T-helper 2 cell treated with Interferon-gamma antibody and Interleukin-4, amounts not matched to agents 5 μg/mL and 100 μg/mL, for 36 hours (primary cell): Measurements from ENCODE around the gene GTPBP4.
A peak's percentile ranks its signal among the peaks of the same experiment; 100 is the strongest.

Source experiments
- DNase-seq: peaks from one replicate; pipeline ENCODE4 v3.0.0; 2021; ENCODE audit warnings: low spot score
- H3K27ac Mint-ChIP-seq: one replicate; pipeline ENCODE4 v1.8.0; 2021; ENCODE audit warnings: mild to moderate bottlenecking, mixed read lengths
- H3K27me3 Mint-ChIP-seq: one replicate; pipeline ENCODE4 v1.8.0; 2021; ENCODE audit warnings: low read depth, mixed read lengths
- H3K36me3 Mint-ChIP-seq: one replicate; pipeline ENCODE4 v1.8.0; 2021; ENCODE audit warnings: low read depth, mixed read lengths
- H3K4me1 Mint-ChIP-seq: one replicate; pipeline ENCODE4 v1.8.0; 2021; ENCODE audit warnings: low read depth, mixed read lengths
- H3K4me3 Mint-ChIP-seq: one replicate; pipeline ENCODE4 v1.8.0; 2022; ENCODE audit warnings: mild to moderate bottlenecking, moderate library complexity, mixed read lengths
- H3K9me3 Mint-ChIP-seq: one replicate; pipeline ENCODE4 v1.8.0; 2021; ENCODE audit warnings: mixed read lengths

The GTPBP4 gene

GRCh38 chr10:958106-958505 is 30.1 kb upstream of the GTPBP4 start:
- DNase-seq, result no peak
- peaks cover 13% of the 10 kb centered on the region for H3K27me3 Mint-ChIP-seq
- no peaks in the 10 kb centered on the region for H3K4me1 Mint-ChIP-seq
- H3K36me3 Mint-ChIP-seq, result no peaks in the 10 kb centered on the region
- no peak overlapping the region for H3K4me3 Mint-ChIP-seq
- no peak overlapping the region for H3K27ac Mint-ChIP-seq
- no peaks in the 10 kb centered on the region for H3K9me3 Mint-ChIP-seq

GRCh38 chr10:958856-959255 is 29.4 kb upstream of the GTPBP4 start:
- H3K27me3 Mint-ChIP-seq, result peaks cover 13% of the 10 kb centered on the region
- H3K36me3 Mint-ChIP-seq, result no peaks in the 10 kb centered on the region
- no peak overlapping the region for H3K4me3 Mint-ChIP-seq
- no peak for DNase-seq
- no peaks in the 10 kb centered on the region for H3K9me3 Mint-ChIP-seq
- no peaks in the 10 kb centered on the region for H3K4me1 Mint-ChIP-seq
- H3K27ac Mint-ChIP-seq, result no peak overlapping the region

DNA sequence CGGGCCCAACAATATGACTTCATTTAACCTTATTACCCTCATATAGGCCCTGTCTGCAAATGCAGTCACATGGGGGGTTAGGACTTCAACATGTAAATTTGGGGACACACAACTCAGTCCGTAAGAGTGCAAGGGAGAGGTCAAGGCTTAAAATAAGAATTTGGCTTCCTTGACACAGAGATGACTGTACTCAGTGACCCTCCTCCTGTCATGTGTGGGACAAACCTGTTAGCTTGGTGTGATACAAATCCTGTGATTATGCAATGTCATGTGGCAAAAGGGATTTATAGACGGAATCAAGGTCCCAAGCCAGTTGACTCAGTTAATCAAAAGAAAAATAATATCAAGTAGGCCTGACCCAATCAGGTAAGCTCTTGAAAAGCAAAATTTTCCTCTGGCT is 25.9 kb upstream of the GTPBP4 start:
- Mint-ChIP-seq H3K27me3 (peaks cover 11% of the 10 kb centered on the region), H3K9me3 (peaks cover 5% of the 10 kb centered on the region), H3K4me1 (peaks cover 5% of the 10 kb centered on the region), H3K4me3 (no peak overlapping the region), H3K36me3 (peaks cover 3% of the 10 kb centered on the region), H3K27ac (no peak overlapping the region)
- DNase-seq, result no peak

DNA sequence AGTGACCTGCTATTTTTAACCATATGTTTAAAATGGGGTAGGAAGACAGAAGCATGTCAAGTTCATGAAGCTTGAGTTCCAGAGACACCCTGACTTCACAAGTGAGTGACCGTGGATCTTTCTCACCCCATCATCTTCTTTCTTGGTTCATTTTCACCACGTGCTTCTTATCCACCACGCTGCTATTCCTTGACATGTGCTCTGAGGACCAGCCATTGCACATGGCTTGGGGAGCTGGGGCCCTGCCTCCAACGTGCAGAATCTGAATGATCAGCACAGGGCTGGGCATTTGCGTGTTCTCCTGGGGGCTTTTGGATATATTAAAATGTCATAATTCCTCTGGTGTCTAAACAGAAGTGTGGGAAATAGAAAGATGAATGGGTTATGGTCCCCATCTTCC is 25.0 kb upstream of the GTPBP4 start:
- Mint-ChIP-seq H3K27ac (no peak overlapping the region), H3K36me3 (peaks cover 4% of the 10 kb centered on the region), H3K9me3 (peaks cover 6% of the 10 kb centered on the region), H3K27me3 (peaks cover 8% of the 10 kb centered on the region), H3K4me3 (no peak overlapping the region), H3K4me1 (peaks cover 9% of the 10 kb centered on the region)
- DNase-seq, result no peak

DNA sequence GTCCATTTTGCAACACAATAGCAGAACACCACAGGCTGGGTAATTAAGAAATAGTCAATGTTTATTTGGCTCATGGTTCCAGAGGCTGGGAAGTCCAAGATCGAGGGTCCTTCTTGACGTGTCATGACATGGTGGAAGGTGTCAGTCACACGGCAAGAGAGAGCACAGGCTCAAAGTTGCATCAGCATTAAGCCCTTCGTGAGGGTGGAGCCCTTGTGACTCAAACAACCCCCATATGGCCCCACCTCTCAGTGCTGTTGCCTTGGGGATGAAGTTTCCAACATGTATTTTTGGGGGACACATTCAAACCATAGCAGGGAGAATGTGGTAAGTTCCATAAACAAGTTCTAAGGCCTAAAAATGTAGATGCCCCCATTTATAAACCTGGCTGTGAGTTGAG is 24.6 kb upstream of the GTPBP4 start:
- no peak for DNase-seq
- Mint-ChIP-seq H3K27ac (no peak overlapping the region), H3K27me3 (peaks cover 10% of the 10 kb centered on the region), H3K4me3 (no peak overlapping the region), H3K9me3 (peaks cover 6% of the 10 kb centered on the region), H3K36me3 (peaks cover 4% of the 10 kb centered on the region), H3K4me1 (peaks cover 9% of the 10 kb centered on the region)

DNA sequence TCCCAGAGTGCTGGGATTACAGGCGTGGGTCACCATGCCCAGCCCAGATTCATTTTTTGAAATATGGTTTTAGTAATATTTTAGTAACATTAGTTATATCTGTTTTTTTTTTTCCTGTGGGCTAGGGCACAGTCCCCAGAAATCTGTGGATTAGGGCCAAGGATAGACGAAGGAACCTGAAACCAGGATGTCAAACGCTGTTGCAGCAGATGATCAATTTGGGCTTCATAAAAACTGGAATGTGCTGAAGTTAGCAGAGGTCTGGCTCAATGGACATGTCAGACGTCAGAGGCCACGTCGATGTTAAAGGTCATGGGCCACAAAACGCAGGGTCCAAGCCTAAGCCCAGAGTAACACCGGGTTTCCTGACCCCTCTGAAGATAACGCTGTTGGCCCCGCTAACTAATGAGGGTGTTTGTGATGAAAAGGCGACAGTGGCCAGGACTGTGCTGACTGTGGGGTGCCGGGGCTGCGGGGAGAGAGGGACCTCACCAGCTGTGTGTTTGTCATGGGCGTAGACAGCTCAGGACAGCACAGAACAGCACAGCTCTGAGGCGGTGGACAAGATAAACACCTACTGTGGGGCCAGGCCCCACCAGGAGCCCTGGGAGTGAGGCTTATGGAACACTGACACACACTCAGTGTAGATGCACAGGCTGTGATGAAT is 23.8 kb upstream of the GTPBP4 start:
- Mint-ChIP-seq H3K36me3 (peaks cover 4% of the 10 kb centered on the region), H3K27me3 (peaks cover 15% of the 10 kb centered on the region), H3K4me1 (peaks cover 11% of the 10 kb centered on the region), H3K9me3 (peaks cover 6% of the 10 kb centered on the region), H3K27ac (no peak overlapping the region), H3K4me3 (no peak overlapping the region)
- DNase-seq, result no peak

GRCh38 chr10:964988-965417 is 23.2 kb upstream of the GTPBP4 start:
- Mint-ChIP-seq H3K4me3 (no peak overlapping the region), H3K27me3 (peaks cover 18% of the 10 kb centered on the region), H3K4me1 (peaks cover 11% of the 10 kb centered on the region), H3K9me3 (peaks cover 6% of the 10 kb centered on the region), H3K27ac (no peak overlapping the region), H3K36me3 (peaks cover 4% of the 10 kb centered on the region)
- DNase-seq, result no peak

DNA sequence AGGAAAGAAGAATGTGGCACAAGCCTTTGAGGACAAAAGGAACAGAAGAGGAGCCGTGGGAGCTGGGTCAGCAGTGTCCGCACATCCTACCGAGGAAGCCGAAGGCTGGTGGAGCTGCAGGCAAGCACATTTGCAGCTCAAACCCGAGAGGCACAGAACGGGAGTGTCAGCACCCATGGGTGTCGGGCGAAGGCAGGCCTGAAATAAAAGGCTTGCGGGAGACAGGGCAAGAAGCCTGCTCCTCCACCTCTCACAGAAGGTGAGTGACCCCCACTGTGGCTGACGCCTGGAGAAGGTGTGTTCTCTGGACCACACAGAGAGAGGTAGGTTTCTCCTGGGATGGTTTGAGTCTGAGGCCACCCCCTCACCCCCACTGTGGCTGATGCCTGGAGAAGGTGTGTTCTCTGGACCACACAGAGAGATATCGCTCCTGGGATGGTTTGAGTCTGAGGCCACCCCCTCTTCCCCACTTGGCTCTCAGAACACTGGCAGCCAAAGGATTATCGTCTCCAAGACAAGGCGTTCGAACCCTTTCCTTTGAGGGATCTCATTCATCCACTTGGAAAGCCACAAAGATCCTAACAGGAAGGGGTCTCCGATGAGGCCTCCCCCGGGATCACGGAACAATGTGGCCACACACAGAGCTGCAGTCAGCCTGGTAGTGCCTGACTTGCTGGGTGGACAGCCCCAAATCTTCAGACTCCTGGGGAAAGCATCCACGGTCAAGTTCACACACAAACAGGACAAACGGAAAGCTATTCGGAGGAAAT is 21.6 kb upstream of the GTPBP4 start:
- peaks cover 11% of the 10 kb centered on the region for H3K4me1 Mint-ChIP-seq
- H3K4me3 Mint-ChIP-seq, result peak overlapping the region; percentile 39
- no peak for DNase-seq
- peak overlapping the region; percentile 29 for H3K27ac Mint-ChIP-seq
- peaks cover 4% of the 10 kb centered on the region for H3K36me3 Mint-ChIP-seq
- peaks cover 6% of the 10 kb centered on the region for H3K9me3 Mint-ChIP-seq
- peaks cover 22% of the 10 kb centered on the region for H3K27me3 Mint-ChIP-seq

DNA sequence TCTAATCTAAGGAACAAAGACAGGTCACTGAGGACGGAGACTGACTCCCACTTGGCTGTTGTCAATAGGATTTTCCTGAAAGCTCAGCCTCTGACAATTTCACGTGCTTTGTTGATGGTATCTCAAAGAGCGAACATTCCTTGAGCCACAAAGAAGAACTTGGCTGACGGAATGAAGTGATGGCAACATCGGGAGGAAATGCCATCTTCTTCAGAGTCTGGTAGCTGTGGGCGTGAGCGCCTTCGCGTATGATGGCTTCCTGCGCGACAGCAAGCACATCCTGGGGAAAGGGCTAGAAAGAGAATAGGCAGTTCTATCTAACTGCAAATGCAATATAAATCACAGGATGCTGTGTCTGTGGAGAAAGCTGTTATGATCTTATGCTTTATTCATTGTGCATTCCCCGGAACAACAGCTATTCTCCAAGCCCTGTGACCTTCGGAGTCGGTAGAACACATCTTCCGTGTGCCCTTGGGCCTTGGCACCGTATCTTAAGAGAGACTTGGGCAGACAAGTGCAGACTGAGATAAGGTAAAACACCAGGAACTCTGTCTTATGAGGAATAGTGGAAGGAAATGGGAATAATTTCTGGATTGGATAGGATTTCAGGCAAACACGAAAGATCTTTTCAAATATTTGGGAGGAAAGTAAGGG is 19.6 kb upstream of the GTPBP4 start:
- Mint-ChIP-seq H3K27ac (no peak overlapping the region), H3K4me3 (no peak overlapping the region), H3K4me1 (peaks cover 11% of the 10 kb centered on the region), H3K36me3 (peaks cover 4% of the 10 kb centered on the region), H3K27me3 (peaks cover 22% of the 10 kb centered on the region), H3K9me3 (peaks cover 6% of the 10 kb centered on the region)
- no peak for DNase-seq

- Mint-ChIP-seq H3K4me1 (peaks cover 11% of the 10 kb centered on the region), H3K4me3 (no peak overlapping the region), H3K27me3 (peaks cover 22% of the 10 kb centered on the region), H3K27ac (no peak overlapping the region), H3K9me3 (peaks cover 6% of the 10 kb centered on the region), H3K36me3 (peaks cover 4% of the 10 kb centered on the region)
- no peak for DNase-seq
Observed at GRCh38 chr10:969473-970150, 18.6 kb upstream of the GTPBP4 start.

- Mint-ChIP-seq H3K27ac (no peak overlapping the region), H3K4me1 (peaks cover 11% of the 10 kb centered on the region), H3K4me3 (no peak overlapping the region), H3K9me3 (peaks cover 6% of the 10 kb centered on the region), H3K27me3 (peaks cover 22% of the 10 kb centered on the region), H3K36me3 (peaks cover 4% of the 10 kb centered on the region)
- no peak for DNase-seq
Observed at GRCh38 chr10:970311-971149, 17.7 kb upstream of the GTPBP4 start.

DNA sequence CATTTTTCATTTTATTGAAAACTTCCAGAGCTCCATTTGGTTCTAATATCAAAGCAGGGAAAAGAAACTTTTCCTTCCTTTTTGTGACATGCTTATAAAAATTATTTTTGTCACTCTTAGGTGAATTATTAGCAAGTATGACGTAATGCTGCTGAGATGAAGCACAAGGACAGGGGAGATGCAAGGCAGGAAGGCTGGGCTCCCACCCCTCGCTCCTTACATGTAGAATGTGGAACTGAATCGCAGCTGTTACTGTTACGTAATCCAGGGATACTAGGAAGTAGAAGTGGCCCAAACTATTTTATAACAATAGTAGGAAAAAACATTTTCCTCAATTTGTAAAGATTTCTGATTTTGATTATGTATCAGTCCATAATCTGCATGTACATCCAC is 17.1 kb upstream of the GTPBP4 start:
- Mint-ChIP-seq H3K27me3 (peaks cover 22% of the 10 kb centered on the region), H3K4me3 (no peak overlapping the region), H3K36me3 (peaks cover 4% of the 10 kb centered on the region), H3K4me1 (peaks cover 11% of the 10 kb centered on the region), H3K27ac (no peak overlapping the region), H3K9me3 (peaks cover 6% of the 10 kb centered on the region)
- no peak for DNase-seq

GRCh38 chr10:971613-972012 is 16.6 kb upstream of the GTPBP4 start:
- Mint-ChIP-seq H3K9me3 (peaks cover 11% of the 10 kb centered on the region), H3K27ac (no peak overlapping the region), H3K27me3 (peaks cover 22% of the 10 kb centered on the region), H3K4me3 (no peak overlapping the region), H3K4me1 (peaks cover 11% of the 10 kb centered on the region), H3K36me3 (peaks cover 6% of the 10 kb centered on the region)
- DNase-seq, result no peak
